HFF-Myc (cell line): Measurements from ENCODE around the gene PKNOX1.

Source experiments
- DNase-seq: peaks from one replicate; pipeline ENCODE4 v3.0.0-alpha.2; 2011; ENCODE audit warnings: low read depth; ENCODE audit errors: extremely low read depth
- H3K4me3 ChIP-seq: replicated peaks from 2 replicates; pipeline ENCODE4 v1.5.1; 2011; ENCODE audit warnings: low read depth, mild to moderate bottlenecking, control low read depth, low read length
- TF ChIP-seq, protein P1 (sequence below): IDR thresholded peaks from 2 replicates; pipeline ENCODE4 v1.5.1; 2012; ENCODE audit warnings: mild to moderate bottlenecking, low read depth, low read length, control low read depth; ENCODE audit errors: missing control alignments

Gene PKNOX1

DNA sequence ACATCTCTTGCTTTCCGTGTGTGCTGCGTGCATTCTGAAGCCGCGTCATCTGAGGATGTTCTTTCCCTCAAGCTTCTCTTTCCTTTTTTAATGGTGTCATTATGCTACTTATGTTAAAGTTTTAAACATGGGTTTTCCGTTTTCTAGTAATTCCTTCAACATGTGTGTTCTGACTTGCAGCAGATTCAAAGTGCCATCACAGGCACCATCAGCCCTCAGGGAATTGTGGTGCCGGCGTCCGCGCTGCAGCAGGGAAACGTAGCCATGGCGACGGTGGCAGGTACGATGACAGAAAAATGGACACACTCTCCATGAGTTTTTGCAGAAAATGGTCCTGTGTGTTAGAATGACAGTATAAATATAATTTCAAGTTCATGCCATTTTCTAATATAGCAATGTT is 42.4 kb downstream of the PKNOX1 start:
- no peak for DNase-seq
- TF ChIP-seq, protein P1, sequence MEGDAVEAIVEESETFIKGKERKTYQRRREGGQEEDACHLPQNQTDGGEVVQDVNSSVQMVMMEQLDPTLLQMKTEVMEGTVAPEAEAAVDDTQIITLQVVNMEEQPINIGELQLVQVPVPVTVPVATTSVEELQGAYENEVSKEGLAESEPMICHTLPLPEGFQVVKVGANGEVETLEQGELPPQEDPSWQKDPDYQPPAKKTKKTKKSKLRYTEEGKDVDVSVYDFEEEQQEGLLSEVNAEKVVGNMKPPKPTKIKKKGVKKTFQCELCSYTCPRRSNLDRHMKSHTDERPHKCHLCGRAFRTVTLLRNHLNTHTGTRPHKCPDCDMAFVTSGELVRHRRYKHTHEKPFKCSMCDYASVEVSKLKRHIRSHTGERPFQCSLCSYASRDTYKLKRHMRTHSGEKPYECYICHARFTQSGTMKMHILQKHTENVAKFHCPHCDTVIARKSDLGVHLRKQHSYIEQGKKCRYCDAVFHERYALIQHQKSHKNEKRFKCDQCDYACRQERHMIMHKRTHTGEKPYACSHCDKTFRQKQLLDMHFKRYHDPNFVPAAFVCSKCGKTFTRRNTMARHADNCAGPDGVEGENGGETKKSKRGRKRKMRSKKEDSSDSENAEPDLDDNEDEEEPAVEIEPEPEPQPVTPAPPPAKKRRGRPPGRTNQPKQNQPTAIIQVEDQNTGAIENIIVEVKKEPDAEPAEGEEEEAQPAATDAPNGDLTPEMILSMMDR = no peak
- no peak overlapping the region for H3K4me3 ChIP-seq

GRCh38 chr21:43018519-43018918 is 44.2 kb downstream of the PKNOX1 start:
- DNase-seq = no peak
- TF ChIP-seq, protein P1 = no peak
- H3K4me3 ChIP-seq = no peak overlapping the region

GRCh38 chr21:43020177-43020576 is 45.8 kb downstream of the PKNOX1 start:
- TF ChIP-seq, protein P1 = no peak
- no peak overlapping the region for H3K4me3 ChIP-seq

DNA sequence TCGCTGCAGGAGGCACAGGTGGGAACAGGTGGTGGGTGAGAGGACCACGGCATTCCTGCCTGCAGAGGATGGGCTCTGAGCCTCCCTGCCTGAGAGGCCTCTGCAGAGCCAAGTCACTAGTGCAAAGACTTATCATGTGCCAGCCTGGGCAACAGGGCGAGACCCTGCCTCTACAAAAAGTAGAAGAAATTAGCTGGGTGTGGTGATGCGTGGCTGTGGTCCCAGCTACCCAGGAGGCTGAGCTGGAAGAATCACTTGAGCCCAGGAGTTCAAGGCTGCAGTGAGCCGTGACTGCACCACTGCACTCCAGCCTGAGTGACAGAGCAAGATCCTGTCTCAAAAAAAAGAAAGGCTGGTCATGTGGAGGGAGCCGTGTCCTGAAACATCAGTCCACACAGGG is 46.4 kb downstream of the PKNOX1 start:
- TF ChIP-seq, protein P1 = no peak
- DNase-seq = no peak
- H3K4me3 ChIP-seq = no peak overlapping the region

More at GRCh38 chr21:43020177-43020576, 45.8 kb downstream of the PKNOX1 start:
- no peak for DNase-seq

GRCh38 chr21:43021191-43021590 is 46.8 kb downstream of the PKNOX1 start:
- TF ChIP-seq, protein P1 = no peak
- no peak for DNase-seq
- no peak overlapping the region for H3K4me3 ChIP-seq

GRCh38 chr21:43021756-43022600 is 47.6 kb downstream of the PKNOX1 start:
- no peak overlapping the region for H3K4me3 ChIP-seq
- no peak for DNase-seq
- TF ChIP-seq, protein P1 = no peak

DNA sequence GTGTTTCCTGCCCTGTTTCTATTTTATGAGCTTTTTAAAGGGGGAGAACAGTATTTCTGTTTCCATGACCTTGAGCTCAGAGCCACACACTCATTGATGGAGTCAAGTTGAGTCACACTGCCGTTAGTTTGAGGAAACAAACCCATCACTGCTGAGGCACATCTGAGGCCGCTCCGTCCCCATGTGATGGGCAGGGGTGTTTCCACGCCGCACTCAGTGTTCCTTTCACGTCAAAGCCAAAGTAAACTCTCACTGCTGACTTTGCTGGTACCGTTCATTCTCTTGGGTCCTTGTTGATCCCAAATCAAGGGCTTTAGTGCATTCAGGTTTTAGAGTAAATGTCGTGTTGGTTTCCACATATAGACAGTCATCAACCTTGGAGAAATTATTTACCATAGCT is 48.8 kb downstream of the PKNOX1 start:
- H3K4me3 ChIP-seq = no peak overlapping the region
- no peak for DNase-seq
- TF ChIP-seq, protein P1 = no peak
